ENCODE results near the gene KIT. TPM values are rescaled to one million over a fixed set of nuclear protein-coding genes. Genes with fewer than 3 reads are reported as not detected.
"Not testable (repeated sequence)": the region's sequence is repeated elsewhere in the genome, so short reads cannot be mapped to it uniquely, and the experiment has no call there.

KIT gene
- not detected in 2 replicates for total RNA-seq (2014; rRNA removed; shearing (Covaris generic))

GRCh38 chr4:54657551-54658251 is at the start of gene KIT:
Gene KIT (plus strand): TSS chr4:54657957. CDS start chr4:54658015, 58 bp downstream.
- in situ Hi-C loops (cut with HindIII; ENCODE audit: low sequenced_read_pairs) = no loop called here
- no peak for DNase-seq (ENCODE audit: low spot score)

- in situ Hi-C loops (cut with HindIII; ENCODE audit: low sequenced_read_pairs) = no loop called here
- DNase-seq (ENCODE audit: low spot score) = no peak
These were observed 48.4 kb upstream of the KIT start for GRCh38 chr4:54609310-54609709.

GRCh38 chr4:54614149-54614548 is 43.6 kb upstream of the KIT start:
- in situ Hi-C loops (cut with HindIII; ENCODE audit: low sequenced_read_pairs) = loop anchor here (5.0 kb wide), 1 partner anchor 67 kb away; no protein-coding TSS in a partner anchor

GRCh38 chr4:54620773-54621172 is 37.0 kb upstream of the KIT start:
- in situ Hi-C loops (cut with HindIII; ENCODE audit: low sequenced_read_pairs) = no loop called here
- DNase-seq (ENCODE audit: low spot score) = no peak

More at GRCh38 chr4:54614149-54614548, 43.6 kb upstream of the KIT start:
- DNase-seq (ENCODE audit: low spot score) = no peak

- in situ Hi-C loops (cut with HindIII; ENCODE audit: low sequenced_read_pairs) = no loop called here
These were observed 32.4 kb upstream of the KIT start for GRCh38 chr4:54625391-54625790.

GRCh38 chr4:54626113-54626512 is 31.6 kb upstream of the KIT start:
- in situ Hi-C loops (cut with HindIII; ENCODE audit: low sequenced_read_pairs) = no loop called here
- DNase-seq (ENCODE audit: low spot score) = no peak

More at GRCh38 chr4:54625391-54625790, 32.4 kb upstream of the KIT start:
- no peak for DNase-seq (ENCODE audit: low spot score)

- no peak for DNase-seq (ENCODE audit: low spot score)
- in situ Hi-C loops (cut with HindIII; ENCODE audit: low sequenced_read_pairs) = no loop called here
These were observed 25.2 kb upstream of the KIT start for GRCh38 chr4:54632537-54632936.

GRCh38 chr4:54633102-54633740 is 24.5 kb upstream of the KIT start:
- DNase-seq (ENCODE audit: low spot score); in situ Hi-C loops (cut with HindIII; ENCODE audit: low sequenced_read_pairs): not testable (repeated sequence)

GRCh38 chr4:54635318-54635717 is 22.4 kb upstream of the KIT start:
- in situ Hi-C loops (cut with HindIII; ENCODE audit: low sequenced_read_pairs) = no loop called here
- DNase-seq (ENCODE audit: low spot score) = no peak

GRCh38 chr4:54637325-54637724 is 20.4 kb upstream of the KIT start:
- DNase-seq (ENCODE audit: low spot score) = no peak

GRCh38 chr4:54641101-54641500 is 16.7 kb upstream of the KIT start:
- in situ Hi-C loops (cut with HindIII; ENCODE audit: low sequenced_read_pairs) = not testable (repeated sequence)

More at GRCh38 chr4:54637325-54637724, 20.4 kb upstream of the KIT start:
- in situ Hi-C loops (cut with HindIII; ENCODE audit: low sequenced_read_pairs) = no loop called here

GRCh38 chr4:54643172-54643571 is 14.6 kb upstream of the KIT start:
- in situ Hi-C loops (cut with HindIII; ENCODE audit: low sequenced_read_pairs) = no loop called here
- DNase-seq (ENCODE audit: low spot score) = no peak

More at GRCh38 chr4:54641101-54641500, 16.7 kb upstream of the KIT start:
- not testable (repeated sequence) for DNase-seq (ENCODE audit: low spot score)

- DNase-seq (ENCODE audit: low spot score) = no peak
- in situ Hi-C loops (cut with HindIII; ENCODE audit: low sequenced_read_pairs) = no loop called here
These were observed 13.6 kb upstream of the KIT start for GRCh38 chr4:54643958-54644751.

- in situ Hi-C loops (cut with HindIII; ENCODE audit: low sequenced_read_pairs) = no loop called here
- no peak for DNase-seq (ENCODE audit: low spot score)
These were observed 11.9 kb upstream of the KIT start for GRCh38 chr4:54645830-54646229.

GRCh38 chr4:54647070-54647469 is 10.7 kb upstream of the KIT start:
- in situ Hi-C loops (cut with HindIII; ENCODE audit: low sequenced_read_pairs) = no loop called here
- DNase-seq (ENCODE audit: low spot score) = no peak

- in situ Hi-C loops (cut with HindIII; ENCODE audit: low sequenced_read_pairs) = no loop called here
These were observed 6.7 kb upstream of the KIT start for GRCh38 chr4:54651050-54651449.

GRCh38 chr4:54654753-54655152 is 3.0 kb upstream of the KIT start:
- in situ Hi-C loops (cut with HindIII; ENCODE audit: low sequenced_read_pairs) = no loop called here
- DNase-seq (ENCODE audit: low spot score) = no peak

More at GRCh38 chr4:54651050-54651449, 6.7 kb upstream of the KIT start:
- no peak for DNase-seq (ENCODE audit: low spot score)

GRCh38 chr4:54657185-54657550 is 589 bp upstream of the KIT start:
- DNase-seq (ENCODE audit: low spot score) = no peak
- in situ Hi-C loops (cut with HindIII; ENCODE audit: low sequenced_read_pairs) = no loop called here

GRCh38 chr4:54658252-54659093 is 716 bp downstream of the KIT start:
- peak; percentile 11 for DNase-seq (ENCODE audit: low spot score)
- in situ Hi-C loops (cut with HindIII; ENCODE audit: low sequenced_read_pairs) = no loop called here
